ENCODE measurements around the gene ALDH7A1.
"Not testable (repeated sequence)": the region's sequence is repeated elsewhere in the genome, so short reads cannot be mapped to it uniquely, and the experiment has no call there.

ALDH7A1 gene

GRCh38 chr5:126579716-126580115, 15.3 kb downstream of the ALDH7A1 start:
- in situ Hi-C loops (cut with MboI; ENCODE audit: low sequenced_read_pairs): no loop called here
- Histone ChIP-seq H3K36me3 (replicated peaks) (peaks cover 44% of the 10 kb centered on the region), H3K9me3 (no peaks in the 10 kb centered on the region), H3K4me3 (no peak overlapping the region), H3K4me1 (no peaks in the 10 kb centered on the region), H3K27me3 (ENCODE audit: low read depth) (no peaks in the 10 kb centered on the region)
- no peak for DNase-seq (ENCODE audit: low spot score in 2 of 2)

- no peaks in the 10 kb centered on the region for H3K27me3 ChIP-seq (ENCODE audit: low read depth)
- H3K4me1 ChIP-seq: no peaks in the 10 kb centered on the region
- no peak for DNase-seq (ENCODE audit: low spot score in 2 of 2)
- peaks cover 38% of the 10 kb centered on the region for H3K36me3 ChIP-seq (replicated peaks)
- H3K4me3 ChIP-seq: no peak overlapping the region
- in situ Hi-C loops (cut with MboI; ENCODE audit: low sequenced_read_pairs): no loop called here
- H3K9me3 ChIP-seq: no peaks in the 10 kb centered on the region
Measured at GRCh38 chr5:126577415-126577814, 17.6 kb downstream of the ALDH7A1 start.

GRCh38 chr5:126576974-126577373, 18.0 kb downstream of the ALDH7A1 start:
- no peaks in the 10 kb centered on the region for H3K9me3 ChIP-seq
- no peaks in the 10 kb centered on the region for H3K27me3 ChIP-seq (ENCODE audit: low read depth)
- no peak for DNase-seq (ENCODE audit: low spot score in 2 of 2)
- H3K4me3 ChIP-seq: no peak overlapping the region
- in situ Hi-C loops (cut with MboI; ENCODE audit: low sequenced_read_pairs): no loop called here
- H3K4me1 ChIP-seq: no peaks in the 10 kb centered on the region
- peaks cover 38% of the 10 kb centered on the region for H3K36me3 ChIP-seq (replicated peaks)

GRCh38 chr5:126575644-126576043, 19.4 kb downstream of the ALDH7A1 start:
- Histone ChIP-seq H3K27me3 (ENCODE audit: low read depth) (no peaks in the 10 kb centered on the region), H3K4me1 (no peaks in the 10 kb centered on the region), H3K36me3 (replicated peaks) (peaks cover 44% of the 10 kb centered on the region), H3K9me3 (no peaks in the 10 kb centered on the region), H3K4me3 (no peak overlapping the region)
- DNase-seq (ENCODE audit: low spot score in 2 of 2): no peak
- in situ Hi-C loops (cut with MboI; ENCODE audit: low sequenced_read_pairs): no loop called here

GRCh38 chr5:126568206-126568755, 26.7 kb downstream of the ALDH7A1 start:
- H3K4me3 ChIP-seq: no peak overlapping the region
- H3K27me3 ChIP-seq (ENCODE audit: low read depth): no peaks in the 10 kb centered on the region
- H3K36me3 ChIP-seq (replicated peaks): peaks cover 31% of the 10 kb centered on the region
- in situ Hi-C loops (cut with MboI; ENCODE audit: low sequenced_read_pairs): no loop called here
- H3K4me1 ChIP-seq: no peaks in the 10 kb centered on the region
- no peaks in the 10 kb centered on the region for H3K9me3 ChIP-seq
- no peak for DNase-seq (ENCODE audit: low spot score in 2 of 2)

GRCh38 chr5:126562823-126563222, 32.2 kb downstream of the ALDH7A1 start:
- H3K9me3 ChIP-seq: no peaks in the 10 kb centered on the region
- no peaks in the 10 kb centered on the region for H3K27me3 ChIP-seq (ENCODE audit: low read depth)
- H3K4me3 ChIP-seq: no peak overlapping the region
- no peak for DNase-seq (ENCODE audit: low spot score in 2 of 2)
- H3K4me1 ChIP-seq: no peaks in the 10 kb centered on the region
- peaks cover 14% of the 10 kb centered on the region for H3K36me3 ChIP-seq (replicated peaks)
- in situ Hi-C loops (cut with MboI; ENCODE audit: low sequenced_read_pairs): no loop called here

GRCh38 chr5:126561908-126562307, 33.1 kb downstream of the ALDH7A1 start:
- no peak for DNase-seq (ENCODE audit: low spot score in 2 of 2)
- peaks cover 14% of the 10 kb centered on the region for H3K36me3 ChIP-seq (replicated peaks)
- no peaks in the 10 kb centered on the region for H3K27me3 ChIP-seq (ENCODE audit: low read depth)
- no peaks in the 10 kb centered on the region for H3K9me3 ChIP-seq
- in situ Hi-C loops (cut with MboI; ENCODE audit: low sequenced_read_pairs): no loop called here
- no peaks in the 10 kb centered on the region for H3K4me1 ChIP-seq
- no peak overlapping the region for H3K4me3 ChIP-seq

GRCh38 chr5:126555101-126555500, 39.9 kb downstream of the ALDH7A1 start:
- H3K9me3 ChIP-seq; in situ Hi-C loops (cut with MboI; ENCODE audit: low sequenced_read_pairs); DNase-seq (ENCODE audit: low spot score in 2 of 2); H3K4me1 ChIP-seq; H3K4me3 ChIP-seq; H3K27me3 ChIP-seq (ENCODE audit: low read depth): not testable (repeated sequence)
- peaks cover 40% of the 10 kb centered on the region for H3K36me3 ChIP-seq (replicated peaks)

GRCh38 chr5:126552614-126553013, 42.4 kb downstream of the ALDH7A1 start:
- no peaks in the 10 kb centered on the region for H3K9me3 ChIP-seq
- in situ Hi-C loops (cut with MboI; ENCODE audit: low sequenced_read_pairs): no loop called here
- H3K4me1 ChIP-seq: no peaks in the 10 kb centered on the region
- H3K27me3 ChIP-seq (ENCODE audit: low read depth): no peaks in the 10 kb centered on the region
- H3K4me3 ChIP-seq: no peak overlapping the region
- peaks cover 53% of the 10 kb centered on the region for H3K36me3 ChIP-seq (replicated peaks)
- no peak for DNase-seq (ENCODE audit: low spot score in 2 of 2)

GRCh38 chr5:126544087-126544740, 50.8 kb downstream of the ALDH7A1 start:
- Histone ChIP-seq H3K27me3 (ENCODE audit: low read depth) (no peaks in the 10 kb centered on the region), H3K9me3 (no peaks in the 10 kb centered on the region), H3K4me3 (no peak overlapping the region), H3K36me3 (replicated peaks) (peaks cover 25% of the 10 kb centered on the region), H3K4me1 (no peaks in the 10 kb centered on the region)
- in situ Hi-C loops (cut with MboI; ENCODE audit: low sequenced_read_pairs): no loop called here
- peak; percentile 40 to 66 for DNase-seq (ENCODE audit: low spot score in 2 of 2)

- no peak overlapping the region for H3K4me3 ChIP-seq
- DNase-seq (ENCODE audit: low spot score in 2 of 2): no peak
- in situ Hi-C loops (cut with MboI; ENCODE audit: low sequenced_read_pairs): no loop called here
- H3K9me3 ChIP-seq: no peaks in the 10 kb centered on the region
- peaks cover 24% of the 10 kb centered on the region for H3K36me3 ChIP-seq (replicated peaks)
- H3K4me1 ChIP-seq: no peaks in the 10 kb centered on the region
- H3K27me3 ChIP-seq (ENCODE audit: low read depth): no peaks in the 10 kb centered on the region
Measured at GRCh38 chr5:126543660-126544059, 51.4 kb downstream of the ALDH7A1 start.

GRCh38 chr5:126543009-126543408, 52.0 kb downstream of the ALDH7A1 start:
- Histone ChIP-seq H3K27me3 (ENCODE audit: low read depth) (no peaks in the 10 kb centered on the region), H3K9me3 (no peaks in the 10 kb centered on the region), H3K36me3 (replicated peaks) (peaks cover 24% of the 10 kb centered on the region), H3K4me1 (no peaks in the 10 kb centered on the region), H3K4me3 (no peak overlapping the region)
- in situ Hi-C loops (cut with MboI; ENCODE audit: low sequenced_read_pairs): no loop called here
- DNase-seq (ENCODE audit: low spot score in 2 of 2): no peak

GRCh38 chr5:126542441-126542840, 52.6 kb downstream of the ALDH7A1 start:
- Histone ChIP-seq H3K9me3 (no peaks in the 10 kb centered on the region), H3K27me3 (ENCODE audit: low read depth) (no peaks in the 10 kb centered on the region), H3K4me3 (no peak overlapping the region), H3K36me3 (replicated peaks) (peaks cover 19% of the 10 kb centered on the region), H3K4me1 (no peaks in the 10 kb centered on the region)
- DNase-seq (ENCODE audit: low spot score in 2 of 2): no peak
- in situ Hi-C loops (cut with MboI; ENCODE audit: low sequenced_read_pairs): no loop called here

- Histone ChIP-seq H3K4me1 (no peaks in the 10 kb centered on the region), H3K9me3 (no peaks in the 10 kb centered on the region), H3K36me3 (replicated peaks) (peaks cover 7% of the 10 kb centered on the region), H3K4me3 (no peak overlapping the region), H3K27me3 (ENCODE audit: low read depth) (no peaks in the 10 kb centered on the region)
- DNase-seq (ENCODE audit: low spot score in 2 of 2): no peak
- in situ Hi-C loops (cut with MboI; ENCODE audit: low sequenced_read_pairs): no loop called here
Measured at GRCh38 chr5:126540631-126541030, 54.4 kb downstream of the ALDH7A1 start.

GRCh38 chr5:126538579-126538978, 56.4 kb downstream of the ALDH7A1 start:
- Histone ChIP-seq H3K36me3 (replicated peaks) (no peaks in the 10 kb centered on the region; the same call in 1 of the 2 replicates), H3K9me3 (no peaks in the 10 kb centered on the region), H3K4me1 (no peaks in the 10 kb centered on the region), H3K27me3 (ENCODE audit: low read depth) (no peaks in the 10 kb centered on the region), H3K4me3 (no peak overlapping the region)
- no peak for DNase-seq (ENCODE audit: low spot score in 2 of 2)
- in situ Hi-C loops (cut with MboI; ENCODE audit: low sequenced_read_pairs): loop anchor here (5.0 kb wide), 1 partner anchor 186 kb away; no protein-coding TSS in a partner anchor

Measured in HAP-1 (cell line).